Calu3 (cell line): Measurements from ENCODE around the gene P3R3URF. TPM values are rescaled to one million over a fixed set of nuclear protein-coding genes. Genes with fewer than 3 reads are reported as not detected.

Experiments
- BruUV-seq: library from RNA; stranded (reverse); fragments of 400-500 nt; replicated peaks from 2 replicates; lab custom pipeline; 2021; lab: Mats Ljungman, UMichigan
- CTCF ChIA-PET: fragments of 300-600 bp; sonication (Branson Sonifier 250); formaldehyde crosslinking; loops from one replicate; lab custom pipeline; 2022; ENCODE audit warnings: antibody characterized with exemption; lab: Charles Lee
- DNase-seq: peaks from one replicate; pipeline ENCODE4 v3.0.0; 2022
- H3K27ac Mint-ChIP-seq: one replicate; pipeline ENCODE4 v1.8.0; 2022; ENCODE audit warnings: mixed read lengths; ENCODE audit not compliant: unreplicated experiment
- H3K27me3 Mint-ChIP-seq: one replicate; pipeline ENCODE4 v1.8.0; 2022; ENCODE audit warnings: mixed read lengths; ENCODE audit not compliant: unreplicated experiment
- H3K36me3 Mint-ChIP-seq: one replicate; pipeline ENCODE4 v1.8.0; 2022; ENCODE audit warnings: mild to moderate bottlenecking, moderate library complexity, mixed read lengths; ENCODE audit not compliant: insufficient read depth, unreplicated experiment
- H3K4me1 Mint-ChIP-seq: one replicate; pipeline ENCODE4 v1.8.0; 2022; ENCODE audit warnings: mild to moderate bottlenecking, low read depth, mixed read lengths; ENCODE audit not compliant: unreplicated experiment
- H3K4me3 Mint-ChIP-seq: one replicate; pipeline ENCODE4 v1.8.0; 2022; ENCODE audit warnings: mild to moderate bottlenecking, low read depth, moderate library complexity, mixed read lengths; ENCODE audit not compliant: unreplicated experiment
- H3K9me3 Mint-ChIP-seq: one replicate; pipeline ENCODE4 v1.8.0; 2022; ENCODE audit warnings: low read depth, mixed read lengths; ENCODE audit not compliant: unreplicated experiment
- intact Hi-C: fragments of 100-400 bp; cut with micrococcal nuclease; formaldehyde crosslinking; loops from one replicate; pipeline ENCODE4 v1.10.0; 2022; ENCODE audit not compliant: unreplicated experiment
- total RNA-seq: library from RNA; stranded (reverse); gene quantifications from 2 replicates; pipeline ENCODE4 v1.2.3, GENCODE V29; 2022
- TF ChIP-seq, protein P1 (sequence below): fragments of 200-600 bp; IDR thresholded peaks from one replicate; pipeline ENCODE4 v1.8.0; 2022; ENCODE audit warnings: antibody characterized with exemption; ENCODE audit not compliant: unreplicated experiment

P3R3URF gene
- total RNA-seq, 1 experiment from 2014 or later, result not detected

DNA sequence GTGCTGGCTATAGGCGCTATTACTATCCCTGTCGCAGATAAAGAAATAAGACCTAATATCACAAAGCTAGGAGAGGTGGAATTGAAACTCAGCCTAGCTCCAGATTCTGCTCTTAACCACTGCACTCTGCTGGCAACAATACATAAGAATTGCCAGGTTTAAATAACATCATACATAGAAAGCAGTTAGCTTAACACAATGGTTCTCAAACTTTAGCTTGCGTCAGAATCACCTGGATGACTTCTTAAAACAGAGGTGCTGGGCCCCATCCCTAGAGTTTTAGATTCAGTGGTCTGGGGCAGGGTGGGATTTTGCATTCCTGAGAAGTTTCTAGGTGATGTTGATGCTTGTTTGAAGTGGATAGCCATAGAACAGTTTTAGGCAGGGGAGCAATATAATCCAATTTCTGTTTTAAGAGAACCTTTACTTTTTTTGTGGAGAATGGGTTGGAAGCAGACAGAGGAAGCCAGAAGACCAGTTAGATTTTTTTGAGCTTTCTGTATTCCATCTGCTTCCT lies 23.0 kb upstream of the P3R3URF start:
- Mint-ChIP-seq H3K27ac (no peak overlapping the region), H3K4me3 (peak overlapping the region; percentile 79), H3K27me3 (peaks cover 19% of the 10 kb centered on the region), H3K4me1 (peaks cover 17% of the 10 kb centered on the region), H3K36me3 (peaks cover 30% of the 10 kb centered on the region), H3K9me3 (no peaks in the 10 kb centered on the region)
- DNase-seq, result no peak
- no TSS peak for BruUV-seq
- intact Hi-C loops, result no loop called here
- CTCF ChIA-PET, result interaction anchor here (1.1 to 2.6 kb wide), 3 partner anchors 18 to 48 kb away, joined by 3 to 15 read pairs (median 4); partner anchors contain the start of gene RAD54L
- TF ChIP-seq, protein P1, sequence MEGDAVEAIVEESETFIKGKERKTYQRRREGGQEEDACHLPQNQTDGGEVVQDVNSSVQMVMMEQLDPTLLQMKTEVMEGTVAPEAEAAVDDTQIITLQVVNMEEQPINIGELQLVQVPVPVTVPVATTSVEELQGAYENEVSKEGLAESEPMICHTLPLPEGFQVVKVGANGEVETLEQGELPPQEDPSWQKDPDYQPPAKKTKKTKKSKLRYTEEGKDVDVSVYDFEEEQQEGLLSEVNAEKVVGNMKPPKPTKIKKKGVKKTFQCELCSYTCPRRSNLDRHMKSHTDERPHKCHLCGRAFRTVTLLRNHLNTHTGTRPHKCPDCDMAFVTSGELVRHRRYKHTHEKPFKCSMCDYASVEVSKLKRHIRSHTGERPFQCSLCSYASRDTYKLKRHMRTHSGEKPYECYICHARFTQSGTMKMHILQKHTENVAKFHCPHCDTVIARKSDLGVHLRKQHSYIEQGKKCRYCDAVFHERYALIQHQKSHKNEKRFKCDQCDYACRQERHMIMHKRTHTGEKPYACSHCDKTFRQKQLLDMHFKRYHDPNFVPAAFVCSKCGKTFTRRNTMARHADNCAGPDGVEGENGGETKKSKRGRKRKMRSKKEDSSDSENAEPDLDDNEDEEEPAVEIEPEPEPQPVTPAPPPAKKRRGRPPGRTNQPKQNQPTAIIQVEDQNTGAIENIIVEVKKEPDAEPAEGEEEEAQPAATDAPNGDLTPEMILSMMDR, result no peak

DNA sequence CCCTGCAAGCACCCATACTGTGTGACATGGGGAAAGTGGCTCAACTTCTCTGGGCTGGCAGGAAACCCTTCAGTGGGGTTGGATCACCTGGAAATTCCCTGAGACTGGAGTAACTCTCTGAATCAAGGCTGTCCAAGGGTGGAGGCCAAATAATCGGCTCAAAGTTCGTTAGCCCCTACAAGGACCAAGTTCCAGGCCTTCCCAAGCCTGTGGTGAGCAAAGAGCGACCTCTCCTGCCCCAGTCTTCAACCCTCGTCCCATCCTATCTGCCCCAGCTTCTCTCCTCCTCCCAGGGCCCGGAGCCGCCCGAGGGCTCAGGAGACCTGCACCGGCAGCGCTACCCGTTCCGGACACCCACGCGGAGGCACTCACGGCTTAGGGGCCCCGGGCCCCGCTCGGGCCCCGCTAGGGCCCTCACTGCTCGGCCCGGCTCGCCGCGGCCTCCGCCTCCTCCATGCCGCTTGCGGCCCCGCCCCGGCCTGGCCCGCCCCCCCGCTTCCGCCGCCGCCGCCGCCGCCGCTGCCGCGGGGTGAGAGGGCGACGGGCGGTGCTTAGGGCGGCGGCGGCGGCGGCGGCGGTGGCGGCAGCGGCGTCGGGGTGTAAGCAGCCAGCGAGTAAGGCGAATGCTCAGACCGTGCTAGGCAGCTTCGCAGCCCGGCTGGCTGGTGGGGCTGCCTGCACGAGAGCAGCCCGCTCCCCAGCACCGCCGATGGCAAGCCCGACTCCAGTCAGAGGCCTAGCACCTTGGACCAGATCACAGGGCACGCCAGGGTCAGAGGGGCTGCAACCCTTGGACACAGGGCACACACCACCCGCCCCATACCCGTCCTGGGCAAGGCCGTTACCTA lies 21.9 kb upstream of the P3R3URF start, which contains the start of gene POMGNT1:
TSS of gene POMGNT1 (minus strand) at position 471 of the 848 bp plus-strand sequence. CDS start 613 bp downstream, outside the sequence.
- Mint-ChIP-seq H3K4me3 (peak within 1 kb of the TSS; percentile 79), H3K27me3 (peaks cover 8% of the 10 kb centered on the region), H3K9me3 (no peaks in the 10 kb centered on the region), H3K4me1 (peaks cover 15% of the 10 kb centered on the region), H3K27ac (no peak within 1 kb of the TSS), H3K36me3 (peaks cover 30% of the 10 kb centered on the region)
- DNase-seq, result peak; percentile 81
- intact Hi-C loops, result no loop called here
- CTCF ChIA-PET, result interaction anchor here (1.1 to 2.6 kb wide), 3 partner anchors 17 to 49 kb away, joined by 3 to 15 read pairs (median 4); partner anchors contain the start of gene RAD54L
- TF ChIP-seq, protein P1, result no peak
- BruUV-seq, result no TSS peak

DNA sequence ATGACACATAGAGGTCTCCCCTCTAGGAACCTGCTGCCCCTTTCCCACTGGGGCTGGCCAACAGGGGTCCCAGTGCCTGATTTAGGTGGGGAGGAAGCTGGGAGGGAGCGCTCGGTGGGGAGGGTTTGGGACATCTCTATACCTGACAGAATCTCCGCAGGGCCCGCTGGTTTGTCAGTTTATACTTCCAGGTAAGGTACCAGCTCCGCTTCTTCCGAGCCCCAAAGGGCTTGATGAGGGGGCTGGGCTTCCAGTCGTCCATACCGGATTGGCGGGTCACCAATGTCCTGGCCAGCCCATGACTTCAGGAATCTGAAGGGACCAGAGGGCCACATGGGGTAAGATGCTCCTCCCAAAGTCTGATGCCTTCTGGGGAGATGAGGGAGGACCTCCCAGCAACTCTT lies 21.3 kb upstream of the P3R3URF start:
- Mint-ChIP-seq H3K9me3 (no peaks in the 10 kb centered on the region), H3K27ac (no peak overlapping the region), H3K4me1 (peaks cover 9% of the 10 kb centered on the region), H3K4me3 (peak overlapping the region; percentile 79), H3K36me3 (peaks cover 30% of the 10 kb centered on the region), H3K27me3 (peaks cover 2% of the 10 kb centered on the region)
- BruUV-seq, result TSS peak; percentile 48
- CTCF ChIA-PET, result interaction anchor here (2.6 kb wide), 1 partner anchor 26 kb away, joined by 15 read pairs; no protein-coding TSS in a partner anchor
- intact Hi-C loops, result no loop called here
- TF ChIP-seq, protein P1, result no peak
- DNase-seq, result no peak

DNA sequence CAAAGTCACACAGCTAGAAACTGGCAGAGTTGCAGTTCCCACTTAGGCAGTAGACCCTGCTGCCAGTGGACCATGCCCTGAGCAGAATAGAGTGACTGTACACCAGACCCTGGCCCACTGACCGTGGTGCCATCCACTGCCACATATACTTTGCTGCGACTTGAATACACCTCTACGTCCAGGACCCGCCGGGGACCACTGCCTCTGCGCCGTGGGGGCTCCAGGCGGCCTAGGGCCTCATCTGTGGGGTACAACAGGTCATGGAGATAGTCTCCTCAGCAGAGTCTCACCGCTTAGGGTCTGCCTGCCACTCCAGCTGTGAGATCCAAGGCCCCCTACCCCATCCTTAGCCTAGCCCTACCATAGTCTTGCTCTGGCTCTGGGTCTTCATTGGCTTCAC lies 20.3 kb upstream of the P3R3URF start:
- H3K27ac Mint-ChIP-seq, result no peak overlapping the region
- H3K9me3 Mint-ChIP-seq, result no peaks in the 10 kb centered on the region
- intact Hi-C loops, result no loop called here
- H3K4me3 Mint-ChIP-seq, result no peak overlapping the region
- CTCF ChIA-PET, result interaction anchor here (1.1 kb wide), 1 partner anchor 27 kb away, joined by 3 read pairs; no protein-coding TSS in a partner anchor
- peaks cover 35% of the 10 kb centered on the region for H3K36me3 Mint-ChIP-seq
- TF ChIP-seq, protein P1, result no peak
- DNase-seq, result no peak
- peaks cover 9% of the 10 kb centered on the region for H3K4me1 Mint-ChIP-seq
- no peaks in the 10 kb centered on the region for H3K27me3 Mint-ChIP-seq
- no TSS peak for BruUV-seq
